ENCODE results near the gene TGFA. TPM values are rescaled to one million over a fixed set of nuclear protein-coding genes. Genes with fewer than 3 reads are reported as not detected.
A peak's percentile ranks its signal among the peaks of the same experiment; 100 is the strongest.

The TGFA gene
- total and polyA plus RNA-seq, 3 experiments from 2014 or later, result 0.35 to 3.0 (median 0.42) TPM

- Histone ChIP-seq H3K9me3 (ENCODE audit: low read length) (no peaks in the 10 kb centered on the region), H3K4me1 (ENCODE audit: insufficient read depth, low read length) (peaks cover 4% of the 10 kb centered on the region), H3K36me3 (ENCODE audit: insufficient read depth, low read length) (no peaks in the 10 kb centered on the region), H3K4me3 (ENCODE audit: low read length) (no peak overlapping the region), H3K27ac (ENCODE audit: low read depth, low read length) (no peak overlapping the region), H3K27me3 (ENCODE audit: insufficient read depth, low read length, poor library complexity, severe bottlenecking) (peaks cover 3% of the 10 kb centered on the region)
- no peak overlapping the region for H3K4me3 Mint-ChIP-seq
- H3K4me1 Mint-ChIP-seq, result peaks cover under 1 to 4% (median 4%) of the 10 kb centered on the region in 3 donors
- ChIA-PET CTCF (no interaction called here), POLR2A (no interaction called here)
- H3K9me3 Mint-ChIP-seq, result peaks cover 0 to 2% (median 0%) of the 10 kb centered on the region in 5 donors
- DNase-seq, result no peak
- H3K36me3 Mint-ChIP-seq, result peaks cover 0 to 4% (median 0%) of the 10 kb centered on the region in 3 donors
- peak overlapping the region in 1 of 8 donors; percentile 45 for H3K27ac Mint-ChIP-seq
- H3K27me3 Mint-ChIP-seq, result peaks cover 20 to 51% of the 10 kb centered on the region in 2 donors
Measured at GRCh38 chr2:70560040-70560439, 6.4 kb upstream of the TGFA start.

GRCh38 chr2:70558195-70558808, 4.7 kb upstream of the TGFA start:
- no peaks in the 10 kb centered on the region for H3K9me3 ChIP-seq (ENCODE audit: low read length)
- ChIA-PET CTCF (interaction anchor here (0.7 kb wide), 1 partner anchor 10 kb away, joined by 3 read pairs; no protein-coding TSS in a partner anchor), POLR2A (no interaction called here)
- peak overlapping the region in 1 of 7 donors; percentile 13 for H3K4me3 Mint-ChIP-seq
- no peak overlapping the region for H3K27ac Mint-ChIP-seq
- no peak overlapping the region for H3K27ac ChIP-seq (ENCODE audit: low read depth, low read length)
- peaks cover 12% of the 10 kb centered on the region for H3K4me1 ChIP-seq (ENCODE audit: insufficient read depth, low read length)
- peaks cover 10 to 15% (median 13%) of the 10 kb centered on the region in 3 donors for H3K4me1 Mint-ChIP-seq
- H3K4me3 ChIP-seq (ENCODE audit: low read length), result no peak overlapping the region
- peaks cover 0 to 4% (median under 1%) of the 10 kb centered on the region in 3 donors for H3K36me3 Mint-ChIP-seq
- H3K9me3 Mint-ChIP-seq, result peaks cover 0 to 2% (median 0%) of the 10 kb centered on the region in 5 donors
- no peaks in the 10 kb centered on the region for H3K36me3 ChIP-seq (ENCODE audit: insufficient read depth, low read length)
- H3K27me3 Mint-ChIP-seq, result peaks cover 20 to 51% of the 10 kb centered on the region in 2 donors
- DNase-seq, result no peak
- H3K27me3 ChIP-seq (ENCODE audit: insufficient read depth, low read length, poor library complexity, severe bottlenecking), result peaks cover 3% of the 10 kb centered on the region

GRCh38 chr2:70557171-70557838, 3.7 kb upstream of the TGFA start:
- DNase-seq, result no peak
- Mint-ChIP-seq H3K4me1 (peaks cover 20 to 25% (median 23%) of the 10 kb centered on the region in 3 donors), H3K9me3 (peaks cover 0 to 2% (median 0%) of the 10 kb centered on the region in 5 donors), H3K27ac (peak overlapping the region in 1 of 8 donors; percentile 68), H3K27me3 (peaks cover 20 to 51% of the 10 kb centered on the region in 2 donors), H3K4me3 (peak overlapping the region in 1 of 7 donors; percentile 20), H3K36me3 (peaks cover 0 to 4% (median 2%) of the 10 kb centered on the region in 3 donors)
- Histone ChIP-seq H3K36me3 (ENCODE audit: insufficient read depth, low read length) (no peaks in the 10 kb centered on the region), H3K4me1 (ENCODE audit: insufficient read depth, low read length) (peaks cover 18% of the 10 kb centered on the region), H3K27me3 (ENCODE audit: insufficient read depth, low read length, poor library complexity, severe bottlenecking) (peaks cover 3% of the 10 kb centered on the region), H3K9me3 (ENCODE audit: low read length) (no peaks in the 10 kb centered on the region), H3K27ac (ENCODE audit: low read depth, low read length) (no peak overlapping the region), H3K4me3 (ENCODE audit: low read length) (no peak overlapping the region)
- POLR2A ChIA-PET, result no interaction called here
- CTCF ChIA-PET, result no interaction called here

- Histone ChIP-seq H3K4me3 (ENCODE audit: low read length) (no peak overlapping the region), H3K27me3 (ENCODE audit: insufficient read depth, low read length, poor library complexity, severe bottlenecking) (peaks cover 3% of the 10 kb centered on the region), H3K4me1 (ENCODE audit: insufficient read depth, low read length) (peaks cover 23% of the 10 kb centered on the region), H3K27ac (ENCODE audit: low read depth, low read length) (no peak overlapping the region), H3K36me3 (ENCODE audit: insufficient read depth, low read length) (no peaks in the 10 kb centered on the region), H3K9me3 (ENCODE audit: low read length) (no peaks in the 10 kb centered on the region)
- Mint-ChIP-seq H3K27ac (peak overlapping the region in 1 of 8 donors; percentile 68), H3K36me3 (peaks cover 0 to 4% (median 2%) of the 10 kb centered on the region in 3 donors), H3K9me3 (peaks cover 0 to 2% (median 0%) of the 10 kb centered on the region in 5 donors), H3K4me1 (peaks cover 27 to 32% (median 28%) of the 10 kb centered on the region in 3 donors), H3K4me3 (peak overlapping the region in 2 of 7 donors; percentile 17 to 57), H3K27me3 (peaks cover 18 to 46% of the 10 kb centered on the region in 2 donors)
- ChIA-PET CTCF (no interaction called here), POLR2A (no interaction called here)
- DNase-seq, result no peak
Measured at GRCh38 chr2:70556608-70557007, 3.0 kb upstream of the TGFA start.

GRCh38 chr2:70554338-70554892, 789 bp upstream of the TGFA start:
- peak overlapping the region; percentile 73 for H3K4me3 ChIP-seq (ENCODE audit: low read length)
- Mint-ChIP-seq H3K27me3 (peaks cover 8 to 27% of the 10 kb centered on the region in 2 donors), H3K27ac (peak overlapping the region in 5 of 8 donors; percentile 47 to 84 (median 81)), H3K4me1 (peaks cover 27 to 32% (median 28%) of the 10 kb centered on the region in 3 donors), H3K4me3 (peak overlapping the region; percentile 71 to 89 (median 80)), H3K9me3 (no peaks in the 10 kb centered on the region), H3K36me3 (peaks cover 0 to 2% (median 0%) of the 10 kb centered on the region in 3 donors)
- CTCF ChIA-PET, result no interaction called here
- POLR2A ChIA-PET, result no interaction called here
- peak overlapping the region; percentile 11 for H3K27ac ChIP-seq (ENCODE audit: low read depth, low read length)
- peaks cover 23% of the 10 kb centered on the region for H3K4me1 ChIP-seq (ENCODE audit: insufficient read depth, low read length)
- no peaks in the 10 kb centered on the region for H3K9me3 ChIP-seq (ENCODE audit: low read length)
- no peaks in the 10 kb centered on the region for H3K27me3 ChIP-seq (ENCODE audit: insufficient read depth, low read length, poor library complexity, severe bottlenecking)
- no peaks in the 10 kb centered on the region for H3K36me3 ChIP-seq (ENCODE audit: insufficient read depth, low read length)
- no peak for DNase-seq

- peak overlapping the region; percentile 64 for H3K4me3 ChIP-seq (ENCODE audit: low read length)
- Mint-ChIP-seq H3K9me3 (no peaks in the 10 kb centered on the region), H3K4me3 (peak overlapping the region; percentile 89 to 95 (median 93)), H3K4me1 (peaks cover 27 to 32% (median 28%) of the 10 kb centered on the region in 3 donors), H3K36me3 (peaks cover 0 to 2% (median 0%) of the 10 kb centered on the region in 3 donors), H3K27ac (peak overlapping the region; percentile 66 to 98 (median 92)), H3K27me3 (peaks cover 8 to 17% of the 10 kb centered on the region in 2 donors)
- no peak for DNase-seq
- H3K27ac ChIP-seq (ENCODE audit: low read depth, low read length), result no peak overlapping the region
- no peaks in the 10 kb centered on the region for H3K27me3 ChIP-seq (ENCODE audit: insufficient read depth, low read length, poor library complexity, severe bottlenecking)
- peaks cover 23% of the 10 kb centered on the region for H3K4me1 ChIP-seq (ENCODE audit: insufficient read depth, low read length)
- POLR2A ChIA-PET, result no interaction called here
- no peaks in the 10 kb centered on the region for H3K36me3 ChIP-seq (ENCODE audit: insufficient read depth, low read length)
- CTCF ChIA-PET, result interaction anchor here (1.0 to 1.6 kb wide), 3 partner anchors 16 to 66 kb away, joined by 3 to 5 read pairs (median 4); no protein-coding TSS in a partner anchor
- no peaks in the 10 kb centered on the region for H3K9me3 ChIP-seq (ENCODE audit: low read length)
Measured at GRCh38 chr2:70553334-70553583, 367 bp downstream of the TGFA start.

- POLR2A ChIA-PET, result interaction anchor here (0.5 kb wide), 1 partner anchor 213 kb away, joined by 5 read pairs; no protein-coding TSS in a partner anchor
- H3K9me3 ChIP-seq (ENCODE audit: low read length), result no peaks in the 10 kb centered on the region
- CTCF ChIA-PET, result interaction anchor here (1.0 to 1.6 kb wide), 3 partner anchors 15 to 67 kb away, joined by 3 to 5 read pairs (median 4); no protein-coding TSS in a partner anchor
- no peaks in the 10 kb centered on the region for H3K9me3 Mint-ChIP-seq
- no peak overlapping the region for H3K27ac ChIP-seq (ENCODE audit: low read depth, low read length)
- peak in 4 of 5 donors; percentile 16 to 46 (median 26) for DNase-seq
- peaks cover 23% of the 10 kb centered on the region for H3K4me1 ChIP-seq (ENCODE audit: insufficient read depth, low read length)
- H3K27ac Mint-ChIP-seq, result peak overlapping the region; percentile 66 to 98 (median 92)
- H3K27me3 ChIP-seq (ENCODE audit: insufficient read depth, low read length, poor library complexity, severe bottlenecking), result no peaks in the 10 kb centered on the region
- peaks cover 0 to 2% (median 0%) of the 10 kb centered on the region in 3 donors for H3K36me3 Mint-ChIP-seq
- no peaks in the 10 kb centered on the region for H3K36me3 ChIP-seq (ENCODE audit: insufficient read depth, low read length)
- peak overlapping the region; percentile 64 for H3K4me3 ChIP-seq (ENCODE audit: low read length)
- peaks cover 27 to 32% (median 28%) of the 10 kb centered on the region in 3 donors for H3K4me1 Mint-ChIP-seq
- H3K4me3 Mint-ChIP-seq, result peak overlapping the region; percentile 89 to 95 (median 93)
- peaks cover 10 to 12% of the 10 kb centered on the region in 2 donors for H3K27me3 Mint-ChIP-seq
Measured at GRCh38 chr2:70552501-70553333, 909 bp downstream of the TGFA start.

Data from CD8-positive, alpha-beta memory T cell (primary cell).